ENCODE results near the gene PLOD1.
A peak's percentile ranks its signal among the peaks of the same experiment; 100 is the strongest.

Gene PLOD1

DNA sequence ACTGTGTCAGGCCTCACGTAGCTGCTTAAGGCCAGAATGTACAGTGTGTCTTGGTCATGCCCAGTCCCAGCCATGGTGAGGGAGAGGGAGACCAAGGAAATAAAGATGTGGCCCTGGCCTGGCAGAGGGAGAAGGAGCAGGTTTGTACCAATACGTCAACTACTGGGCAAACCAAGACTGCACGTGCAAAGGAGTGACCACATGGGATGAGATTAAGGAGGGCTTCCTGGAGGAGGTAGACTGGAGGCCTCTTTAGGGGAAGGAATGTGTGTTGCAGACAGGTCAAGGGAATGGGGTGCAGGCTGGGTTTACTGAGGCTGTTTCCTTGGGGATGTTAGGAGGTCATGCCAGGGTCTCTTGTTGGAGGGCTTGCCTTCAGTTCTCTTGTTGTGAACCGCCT, 7.8 kb downstream of the PLOD1 start:
- DNase-seq, result no peak

DNA sequence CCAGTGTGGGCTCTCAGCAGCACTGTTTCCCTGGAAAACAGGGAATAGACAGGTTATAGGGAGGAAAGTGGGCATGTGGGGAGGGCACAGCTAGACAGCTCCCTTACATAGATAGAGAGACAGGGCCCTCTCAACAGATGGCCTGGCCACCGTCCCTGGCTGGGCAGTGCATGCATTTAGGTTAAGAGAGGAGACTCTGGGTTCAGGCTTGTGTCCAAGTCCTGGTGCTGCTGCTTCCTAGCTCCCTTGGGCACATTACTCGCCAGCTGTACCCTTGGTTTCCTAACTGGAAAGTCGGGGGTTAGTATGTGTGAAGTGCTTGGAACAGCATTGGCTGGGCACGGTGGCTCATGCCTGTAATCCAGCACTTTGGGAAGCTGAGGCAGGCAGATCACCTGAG, 9.1 kb downstream of the PLOD1 start:
- no peak for DNase-seq

DNA sequence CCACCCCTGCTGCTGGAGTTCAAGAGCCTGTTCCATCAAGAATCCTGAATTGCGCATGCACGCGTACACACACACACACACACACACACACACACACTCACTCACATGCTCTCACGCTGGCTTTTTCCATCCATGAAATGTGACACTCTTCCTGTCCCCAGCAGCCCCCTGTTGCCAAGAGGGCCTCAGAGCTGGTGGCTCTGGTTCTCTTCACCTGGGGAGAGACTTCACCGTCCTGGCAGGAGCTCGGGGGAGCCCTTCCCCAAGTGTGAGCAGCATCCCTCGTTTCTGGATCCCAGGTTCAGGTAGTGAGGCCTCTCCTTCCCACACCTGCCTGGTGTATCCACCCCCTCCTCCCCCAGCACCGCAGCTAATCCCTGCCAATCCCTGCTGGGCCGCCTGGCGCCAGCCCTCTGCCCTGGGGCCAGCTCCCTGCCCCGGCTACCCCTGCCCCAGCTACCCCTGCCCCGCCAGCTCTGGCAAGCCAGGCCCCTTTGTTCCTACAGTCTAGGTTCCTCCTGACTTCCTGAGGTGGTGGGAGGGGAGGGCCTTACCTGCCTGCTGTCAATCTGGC, 9.9 kb downstream of the PLOD1 start:
- DNase-seq, result no peak

GRCh38 chr1:11946647-11947046, 12.1 kb downstream of the PLOD1 start:
- DNase-seq, result no peak

- DNase-seq, result peak; percentile 50
These were observed 14.4 kb downstream of the PLOD1 start for GRCh38 chr1:11948822-11949458.

- no peak for DNase-seq
These were observed 17.4 kb downstream of the PLOD1 start for GRCh38 chr1:11951901-11952300.

- no peak for DNase-seq
These were observed 18.1 kb downstream of the PLOD1 start for GRCh38 chr1:11952455-11953109.

DNA sequence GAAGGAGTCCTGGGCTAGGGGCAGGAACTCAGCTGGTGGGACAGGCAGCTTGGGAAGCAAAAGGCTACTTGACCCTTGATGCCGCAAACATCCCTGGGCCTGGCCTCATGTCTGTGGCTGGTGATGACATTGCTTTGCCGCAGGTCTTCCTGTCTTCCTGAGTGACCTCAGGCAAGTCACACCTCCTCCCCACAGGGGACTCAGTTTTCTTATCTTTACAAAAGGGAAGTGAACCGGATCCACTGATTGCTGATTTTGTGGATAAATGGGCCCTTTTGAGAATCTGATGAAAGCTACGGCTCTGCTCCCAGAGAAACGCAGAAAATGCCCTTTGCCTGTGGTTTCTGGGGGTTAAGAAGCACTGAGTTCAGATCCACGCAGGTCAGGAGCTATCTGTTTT, 20.7 kb downstream of the PLOD1 start:
- DNase-seq, result no peak

GRCh38 chr1:11957398-11957797, 22.9 kb downstream of the PLOD1 start:
- DNase-seq, result no peak

DNA sequence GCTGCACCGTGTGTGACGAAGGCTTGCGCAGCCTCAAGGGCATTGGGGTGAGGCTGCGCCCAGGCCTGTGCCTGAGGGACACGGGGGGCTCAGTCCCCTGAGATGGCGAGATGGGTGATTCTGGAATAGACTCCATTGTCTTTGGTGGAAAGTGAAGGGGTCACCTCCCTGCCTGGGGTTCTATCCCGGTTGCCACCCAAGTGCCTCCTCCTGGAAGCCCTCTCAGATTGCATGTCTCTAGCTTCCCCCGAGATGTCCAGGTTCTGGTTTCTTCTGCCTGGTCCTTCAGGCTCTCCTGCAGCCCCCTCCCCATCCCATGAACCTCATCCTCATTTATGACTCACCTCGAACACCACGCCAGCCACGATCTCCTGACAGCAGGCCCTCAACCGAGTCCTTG, 23.4 kb downstream of the PLOD1 start:
- no peak for DNase-seq

DNA sequence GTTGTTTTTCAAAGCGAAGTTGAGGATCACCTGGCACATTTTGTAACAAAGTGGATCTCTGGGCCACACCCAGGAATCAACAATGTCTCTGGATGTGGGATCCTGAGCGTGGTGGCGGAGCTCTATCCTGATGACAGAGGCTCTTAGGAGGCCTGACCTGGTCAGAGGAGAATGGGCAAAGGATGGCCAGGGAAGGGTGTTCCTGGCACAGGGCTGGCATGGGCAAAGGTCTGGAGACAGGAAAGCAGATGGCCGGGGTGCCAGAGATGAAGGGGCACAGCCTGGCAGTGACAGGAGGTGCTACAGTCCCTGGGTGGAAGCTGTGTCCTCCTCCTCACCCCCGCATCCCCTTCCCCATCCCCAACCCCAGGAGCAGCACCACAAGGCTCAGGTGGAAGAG, 25.8 kb downstream of the PLOD1 start:
- DNase-seq, result no peak

DNA sequence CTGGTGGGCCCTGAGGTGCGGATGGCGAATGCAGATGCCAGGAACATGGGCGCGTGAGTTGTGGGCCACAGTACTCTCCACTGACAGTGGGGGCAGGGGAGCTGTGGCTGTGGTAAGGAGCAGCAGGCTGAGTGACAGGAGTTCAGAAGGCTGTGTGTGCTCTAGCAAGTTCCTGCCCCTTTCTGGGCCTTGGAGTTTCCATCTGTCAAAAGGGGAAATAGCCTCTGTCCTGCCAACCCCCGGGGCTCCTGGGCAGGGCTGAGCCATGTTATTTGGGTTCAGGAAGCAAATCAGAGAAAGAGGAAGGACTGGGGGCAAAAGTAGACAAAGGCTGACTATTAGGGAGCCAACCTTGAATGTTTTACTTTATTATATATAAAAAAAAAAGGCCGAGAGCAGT, 26.2 kb downstream of the PLOD1 start:
- no peak for DNase-seq

GRCh38 chr1:11961230-11961629, 26.7 kb downstream of the PLOD1 start:
- DNase-seq, result no peak

DNA sequence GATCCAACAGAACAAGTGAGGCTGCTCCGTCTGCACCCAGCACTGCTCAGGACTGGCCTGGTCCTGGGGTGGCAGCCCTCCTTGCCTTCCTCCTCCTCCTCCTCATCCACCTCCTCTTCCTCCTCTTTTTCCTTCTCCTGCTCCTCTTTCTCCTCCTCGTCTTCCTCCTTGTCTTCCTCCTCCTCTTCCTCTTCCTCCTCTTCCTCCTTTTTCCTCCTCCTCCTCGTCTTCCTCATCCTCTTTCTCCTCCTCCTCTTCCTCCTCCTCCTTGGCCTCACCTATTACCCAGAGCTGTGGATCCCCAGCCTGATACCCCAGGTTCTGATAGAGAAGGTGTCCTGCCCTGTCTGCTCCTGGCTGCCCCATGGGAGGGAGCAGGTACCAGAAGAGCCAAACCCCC, 29.1 kb downstream of the PLOD1 start:
- no peak for DNase-seq

DNA sequence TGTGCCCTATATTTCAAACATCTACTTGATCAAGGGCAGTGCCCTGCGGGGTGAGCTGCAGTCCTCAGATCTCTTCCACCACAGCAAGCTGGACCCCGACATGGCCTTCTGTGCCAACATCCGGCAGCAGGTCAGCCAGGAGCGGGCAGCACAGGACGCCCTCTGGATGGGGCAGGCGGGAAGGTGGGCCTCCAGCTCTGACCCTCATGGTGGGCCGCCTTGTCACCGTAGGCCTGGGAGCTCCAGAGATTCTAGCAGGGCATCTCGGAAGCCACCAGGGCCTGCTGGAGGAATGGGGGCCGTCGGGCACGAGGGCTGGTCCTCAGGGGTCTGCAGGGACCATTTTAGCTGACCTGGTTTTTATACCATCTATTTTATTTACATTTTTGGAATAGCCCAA, 30.1 kb downstream of the PLOD1 start:
- DNase-seq, result no peak

DNA sequence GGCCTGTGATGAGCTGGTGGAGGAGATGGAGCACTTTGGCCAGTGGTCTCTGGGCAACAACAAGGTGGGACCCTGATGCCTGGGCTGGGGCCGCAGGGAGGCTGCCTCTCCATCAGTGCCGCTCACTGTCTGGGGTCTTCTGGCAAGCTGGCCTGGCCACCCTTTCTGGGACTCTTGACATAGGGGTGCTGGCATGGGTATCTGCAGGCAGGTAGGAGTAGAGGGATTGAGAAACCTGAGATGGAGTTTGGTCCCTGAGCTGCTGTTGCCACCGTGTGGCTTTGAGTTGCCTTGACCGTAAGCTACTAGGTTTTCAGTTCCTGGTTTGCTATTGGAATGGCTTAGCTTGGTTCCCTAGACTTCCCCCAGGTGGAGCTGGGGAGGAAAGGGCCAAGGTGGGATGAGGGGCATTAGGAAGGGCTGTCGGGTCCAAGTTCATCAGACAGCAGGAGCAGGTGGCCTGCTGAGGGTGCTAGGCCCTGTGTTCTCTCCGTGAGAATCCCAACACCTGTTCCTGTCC, 32.6 kb downstream of the PLOD1 start:
- no peak for DNase-seq

GRCh38 chr1:11970441-11971185, 36.1 kb downstream of the PLOD1 start:
- DNase-seq, result no peak

- no peak for DNase-seq
These were observed 43.1 kb downstream of the PLOD1 start for GRCh38 chr1:11977625-11978024.

GRCh38 chr1:11978301-11978700, 43.8 kb downstream of the PLOD1 start:
- DNase-seq, result no peak

DNA sequence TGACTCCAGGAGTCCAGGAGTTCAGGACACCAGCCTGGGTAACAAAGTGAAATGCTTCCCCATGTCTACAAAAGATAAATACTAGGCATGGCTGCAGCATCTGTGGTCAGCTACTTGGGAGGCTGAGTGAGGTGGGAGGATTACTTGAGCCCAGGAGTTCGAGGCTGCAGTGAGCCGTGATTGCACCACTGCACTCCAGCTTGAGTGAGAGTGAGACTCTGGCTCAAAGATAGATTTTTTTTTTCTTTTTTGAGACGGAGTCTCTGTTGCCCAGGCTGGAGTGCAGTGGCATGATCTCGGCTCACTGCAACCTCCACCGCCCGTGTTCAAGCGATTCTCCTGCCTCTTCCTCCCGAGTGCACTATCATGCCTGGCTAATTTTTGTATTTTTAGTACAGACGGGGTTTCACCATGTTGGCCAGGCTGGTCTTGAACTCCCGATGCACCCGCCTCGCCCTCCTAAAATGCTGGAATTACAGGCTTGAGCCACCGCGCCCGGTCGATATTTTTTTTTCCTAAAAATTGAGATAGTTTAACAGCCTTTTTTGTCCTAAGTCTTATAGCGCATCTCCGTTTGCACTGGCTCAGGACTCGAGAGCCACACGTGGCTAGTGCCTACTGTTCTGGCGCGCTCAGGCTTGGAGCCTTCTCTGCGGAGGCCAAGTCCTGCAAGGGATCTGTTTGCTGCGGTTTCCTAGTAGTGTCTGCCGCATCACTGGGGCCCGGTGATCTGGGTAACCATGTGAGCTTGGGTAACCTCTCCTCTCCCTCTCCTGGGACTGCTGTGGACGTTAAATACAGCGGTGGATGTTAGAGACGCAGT, 44.7 kb downstream of the PLOD1 start:
- no peak for DNase-seq

- peak; percentile 95 for DNase-seq
These were observed 45.5 kb downstream of the PLOD1 start, which contains the start of gene MFN2 for GRCh38 chr1:11979851-11980675. Gene MFN2 (plus strand): TSS chr1:11980444. CDS start chr1:11989169, 8,725 bp downstream.

GRCh38 chr1:11980676-11980972, 46.1 kb downstream of the PLOD1 start:
- DNase-seq, result no peak
